Kidney (tissue), 14 donors: ENCODE data around the gene CBR4. TPM values are rescaled to one million over a fixed set of nuclear protein-coding genes. Genes with fewer than 3 reads are reported as not detected.

Experiments used
- DNase-seq, 5 donors: peaks; one replicate each; pipeline ENCODE4 v3.0.0-alpha.2; 2013 to 2020
- FAIRE-seq: peaks from 2 replicates; lab custom pipeline; 2012; peaks lifted over from hg19 to GRCh38; lab: Jason Lieb, UNC
- H3K27ac ChIP-seq, 2 donors: one replicate each; pipeline ENCODE4 v1.7.0; 2013; ENCODE audit warnings: low read depth in 2 of 2, low read length in 2 of 2, inconsistent platforms in 1 of 2
- H3K27me3 ChIP-seq: one replicate; pipeline ENCODE4 v1.7.1; 2013; ENCODE audit warnings: low read length, inconsistent platforms; ENCODE audit not compliant: control insufficient read depth, insufficient read depth
- H3K36me3 ChIP-seq, 3 donors: one replicate each; pipeline versions ENCODE4 v1.7.0 to v1.7.1; 2013; ENCODE audit warnings: low read length in 3 of 3, control low read depth in 1 of 3, inconsistent platforms in 1 of 3; ENCODE audit not compliant: insufficient read depth in 3 of 3, control insufficient read depth in 2 of 3
- H3K4me1 ChIP-seq, 3 donors: one replicate each; pipeline versions ENCODE4 v1.7.0 to v1.7.1; 2013; ENCODE audit warnings: low read length in 3 of 3, inconsistent platforms in 1 of 3, low read depth in 1 of 3; ENCODE audit not compliant: control insufficient read depth in 2 of 3, insufficient read depth in 2 of 3
- H3K4me3 ChIP-seq, 3 donors: one replicate each; pipeline versions ENCODE4 v1.7.0 to v1.8.1; 2013; ENCODE audit warnings: low read length in 3 of 3, control low read depth in 1 of 3, inconsistent platforms in 1 of 3
- H3K9ac ChIP-seq, 3 donors: one replicate each; pipeline versions ENCODE4 v1.7.0 to v1.7.1; 2013; ENCODE audit warnings: low read length in 3 of 3, control low read depth in 1 of 3, inconsistent platforms in 1 of 3
- H3K9me3 ChIP-seq, 3 donors: one replicate each; pipeline versions ENCODE4 v1.7.0 to v1.7.1; 2013; ENCODE audit warnings: low read length in 3 of 3, control low read depth in 1 of 3, inconsistent platforms in 1 of 3; ENCODE audit not compliant: control insufficient read depth in 2 of 3, insufficient read depth in 1 of 3
- CTCF ChIP-seq: IDR thresholded peaks from 3 replicates; pipeline ENCODE4 v1.5.1; 2012; ENCODE audit warnings: mild to moderate bottlenecking, moderate library complexity, borderline replicate concordance; ENCODE audit not compliant: insufficient read depth; ENCODE audit errors: extremely low read depth
- intact Hi-C: fragments of 100-400 bp; cut with DNase I; formaldehyde crosslinking; loops from one replicate; pipeline ENCODE4 v1.11.1; 2022
- polyA plus RNA-seq: library from polyadenylated mRNA; stranded (reverse); fragments of 350-450 nt; fragmentation: Illumina TruSeq; extraction: RNeasy Lipid Tissue Mini Kit (QIAGEN cat#74804); gene quantifications from one replicate; pipeline ENCODE4 v1.2.3, GENCODE V29; 2014; ENCODE audit warnings: low read depth, low replicate concordance; ENCODE audit not compliant: insufficient read depth
- total RNA-seq: library from RNA; stranded (reverse); fragmentation: NEBNext Ultra II Directional; extraction: Animal tissue kit (Norgen Biotek cat#: 25700); gene quantifications from one replicate; pipeline ENCODE4 v1.2.1, GENCODE V29; 2021
- donor health status: control.
- donor health status: control.
- donor health status: control.
- donor health status: control.
- donor health status: control.
- donor health status: DM: yes; HTN: yes; CAD: no.
- donor health status: Normal renal cell carcinoma (clear cell type).

The CBR4 gene
- total and polyA plus RNA-seq, 2 donors from 2014 or later: 24.1 to 28.6 TPM

DNA sequence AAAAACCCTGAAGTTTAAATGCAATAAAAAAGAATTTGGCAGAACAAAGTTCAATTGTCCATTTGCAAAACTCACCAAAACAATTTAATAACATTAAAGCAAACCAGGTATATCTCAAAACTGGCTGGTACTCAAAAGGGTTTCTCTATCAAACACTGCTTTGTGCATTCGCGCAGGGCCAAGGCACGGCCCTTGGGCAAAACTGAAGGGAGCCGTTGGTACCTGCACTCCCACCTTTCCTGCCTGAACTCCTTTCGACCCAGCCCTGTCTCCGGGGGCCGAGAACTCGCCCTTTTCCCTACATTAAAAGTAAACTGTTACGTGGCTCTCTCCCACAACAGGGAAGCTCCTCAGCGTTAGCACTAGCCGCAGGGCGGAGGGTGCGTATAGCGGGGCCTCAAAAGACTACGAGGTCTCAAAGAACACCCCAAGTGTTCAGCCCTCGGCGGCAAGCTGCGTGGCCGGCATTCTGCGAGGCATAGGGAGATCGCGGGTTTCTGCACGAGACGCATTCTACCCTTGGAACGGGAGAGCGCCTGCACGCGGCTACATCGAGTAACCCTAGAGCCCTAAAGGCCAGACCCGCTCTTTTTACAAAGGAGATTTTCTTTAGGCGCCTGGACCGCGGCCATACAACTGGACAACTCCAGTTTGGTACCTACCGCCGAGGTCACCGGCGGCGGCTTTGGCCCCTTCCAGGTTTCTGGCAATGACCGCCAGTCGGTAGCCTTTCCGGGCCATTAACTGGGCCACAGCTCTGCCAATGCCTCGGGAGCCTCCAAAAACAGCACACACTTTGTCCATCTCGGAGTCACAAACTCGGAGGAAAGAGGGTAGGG is 550 bp downstream of the CBR4 start:
- no peak for FAIRE-seq
- peak overlapping the region; percentile 93 to 95 for H3K27ac ChIP-seq

DNA sequence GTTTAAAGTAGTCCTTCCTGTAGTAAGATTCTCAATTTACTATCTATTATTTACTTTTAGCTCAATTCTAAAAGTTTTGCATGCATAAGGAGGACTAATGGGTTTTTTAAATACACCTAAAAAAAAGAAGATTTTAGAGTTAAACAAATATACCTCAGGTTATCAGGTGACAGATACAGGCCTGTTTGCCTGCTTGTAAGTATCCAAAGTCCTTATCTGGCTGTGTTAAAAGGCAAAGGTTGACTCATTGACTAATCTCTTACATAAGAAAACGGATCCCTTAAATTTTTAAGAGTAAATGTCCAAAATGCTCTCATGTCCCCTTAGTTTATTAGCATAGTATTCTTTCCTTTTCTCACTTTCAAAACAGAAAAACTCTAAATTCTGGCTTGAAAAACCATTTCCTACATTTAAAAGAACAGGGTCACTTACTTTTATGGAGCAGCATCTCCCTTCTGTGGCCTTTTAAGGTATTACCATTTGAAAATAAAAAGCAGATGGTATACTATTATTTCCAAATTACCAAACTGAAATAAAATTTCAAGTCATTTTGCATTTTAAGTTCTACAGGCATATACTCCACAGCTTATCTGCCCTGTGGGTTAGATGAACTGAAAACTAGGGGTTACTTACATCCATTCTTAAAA is 4.5 kb downstream of the CBR4 start:
- peaks cover 4 to 19% (median 6%) of the 10 kb centered on the region in 3 donors for H3K36me3 ChIP-seq
- H3K9ac ChIP-seq: no peak overlapping the region
- H3K27ac ChIP-seq: no peak overlapping the region
- H3K4me3 ChIP-seq: no peak overlapping the region
- FAIRE-seq (no peak), DNase-seq (no peak)
- intact Hi-C loops: no loop called here
- H3K27me3 ChIP-seq: no peaks in the 10 kb centered on the region
- no peaks in the 10 kb centered on the region for H3K9me3 ChIP-seq
- peak; percentile 2 for TF ChIP-seq CTCF
- H3K4me1 ChIP-seq: peaks cover 2 to 3% (median 2%) of the 10 kb centered on the region in 3 donors

More for the DNA sequence above, 550 bp downstream of the CBR4 start:
- peak overlapping the region; percentile 75 to 80 (median 78) for H3K4me3 ChIP-seq
- peak overlapping the region; percentile 91 to 94 (median 93) for H3K9ac ChIP-seq
- H3K9me3 ChIP-seq: no peaks in the 10 kb centered on the region
- TF ChIP-seq CTCF: peak; percentile 10
- peaks cover 2 to 5% (median 3%) of the 10 kb centered on the region in 3 donors for H3K4me1 ChIP-seq
- no peaks in the 10 kb centered on the region for H3K36me3 ChIP-seq
- intact Hi-C loops: no loop called here
- H3K27me3 ChIP-seq: no peaks in the 10 kb centered on the region
- peak; percentile 74 to 89 (median 85) for DNase-seq

- no peak for FAIRE-seq
- Histone ChIP-seq H3K9ac (no peak overlapping the region), H3K4me1 (no peaks in the 10 kb centered on the region), H3K9me3 (no peaks in the 10 kb centered on the region), H3K27me3 (no peaks in the 10 kb centered on the region), H3K4me3 (no peak overlapping the region), H3K36me3 (peaks cover 4 to 23% (median 6%) of the 10 kb centered on the region in 3 donors), H3K27ac (no peak overlapping the region)
- DNase-seq: no peak
- intact Hi-C loops: no loop called here
- TF ChIP-seq CTCF: no peak
These were observed 9.7 kb downstream of the CBR4 start for GRCh38 chr4:169000315-169000714.
